T47D (cell line): Measurements from ENCODE around the gene CYP3A7.
"Not testable (repeated sequence)": the region's sequence is repeated elsewhere in the genome, so short reads cannot be mapped to it uniquely, and the experiment has no call there.

Experiments
- DNase-seq, 2 experiments: peaks; one replicate each; pipeline versions ENCODE4 v3.0.0 to v3.0.0-alpha.2; 2011 to 2012; ENCODE audit warnings: low read depth in 1 of 2, low spot score in 1 of 2
- JUND ChIP-seq: IDR thresholded peaks from 2 replicates; pipeline ENCODE4 v1.6.1; 2012; ENCODE audit warnings: low read depth
- in situ Hi-C: cut with HindIII; loops from 2 replicates; pipeline ENCODE4 v1.10.0; 2016; ENCODE audit warnings: low sequenced_read_pairs, low pct_unique_long_range_greater_than_20kb

The CYP3A7 gene

DNA sequence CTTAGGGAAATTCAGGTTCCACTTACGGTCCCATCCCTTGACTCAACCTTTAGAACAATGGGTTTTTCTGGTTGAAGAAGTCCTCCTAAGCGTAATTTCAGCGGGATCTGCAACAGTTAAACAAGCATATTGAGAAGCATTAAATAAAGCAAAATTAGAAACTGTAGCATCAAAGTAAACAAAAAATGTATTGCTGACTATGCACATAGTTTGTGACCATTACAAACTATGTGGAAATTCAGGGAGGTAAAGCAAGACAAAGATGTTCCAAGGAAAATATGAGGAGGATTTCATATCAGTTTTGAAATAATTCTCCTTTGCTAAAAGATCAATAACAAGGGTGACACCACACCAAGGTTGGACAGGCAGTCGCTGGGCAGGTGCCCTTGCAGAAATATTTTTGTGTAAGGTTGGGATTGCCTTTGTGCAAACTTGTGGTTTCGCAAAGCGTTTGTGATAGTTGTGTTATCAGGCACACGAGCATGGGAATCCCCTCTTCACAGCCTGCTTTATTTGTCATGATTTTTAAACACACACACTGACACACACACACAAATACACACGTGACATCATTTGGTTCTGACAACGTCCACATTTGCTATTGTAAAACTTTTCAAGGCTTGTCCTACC is 49.8 kb downstream of the CYP3A7 start:
- TF ChIP-seq JUND = no peak
- in situ Hi-C loops = no loop called here
- no peak for DNase-seq

DNA sequence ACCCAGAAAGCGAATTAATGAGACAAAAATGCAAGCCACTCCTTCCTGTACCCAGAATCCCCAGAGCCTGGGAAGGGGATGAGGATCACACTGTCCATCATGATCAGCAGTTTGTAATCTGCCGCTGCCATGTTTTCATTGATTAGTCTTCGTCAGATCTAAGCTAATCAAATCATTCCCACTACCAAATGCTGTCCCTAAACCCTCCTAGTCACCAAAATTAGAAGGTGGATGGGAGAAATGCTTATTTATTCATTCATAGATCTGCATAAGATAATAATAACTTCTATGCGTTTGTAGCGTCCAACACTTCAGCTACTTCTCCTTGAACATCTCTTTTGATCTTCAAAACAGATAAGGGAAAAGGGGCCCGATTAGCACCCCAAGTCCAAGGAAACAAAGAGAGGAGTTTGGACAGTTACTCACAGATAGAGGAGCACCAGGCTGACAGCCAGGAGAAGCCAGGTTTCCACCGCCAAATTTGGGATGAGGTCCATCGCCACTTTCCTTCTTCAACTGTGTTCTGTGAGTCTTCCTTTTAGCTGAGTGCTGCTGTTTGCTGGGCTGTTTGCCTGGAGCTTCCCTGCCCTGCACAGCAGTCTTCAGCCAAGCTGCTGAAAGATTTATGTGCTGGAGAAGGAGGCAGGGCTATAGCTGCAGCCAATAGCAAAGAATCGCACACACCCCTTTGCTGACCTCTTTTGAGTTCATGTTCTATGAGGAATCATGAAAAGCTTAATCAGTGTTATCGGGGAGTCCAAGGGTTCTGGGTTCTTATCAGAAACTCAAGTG is 55.4 kb downstream of the CYP3A7 start, which contains the start of gene CYP3A5:
Gene CYP3A5, minus strand, starts transcription at position 597 of the 792 bp plus-strand sequence. Its CDS starts 100 bp downstream, at position 497.
- no peak for TF ChIP-seq JUND
- in situ Hi-C loops = no loop called here
- peak in 1 of 2 experiments; percentile 9 for DNase-seq

DNA sequence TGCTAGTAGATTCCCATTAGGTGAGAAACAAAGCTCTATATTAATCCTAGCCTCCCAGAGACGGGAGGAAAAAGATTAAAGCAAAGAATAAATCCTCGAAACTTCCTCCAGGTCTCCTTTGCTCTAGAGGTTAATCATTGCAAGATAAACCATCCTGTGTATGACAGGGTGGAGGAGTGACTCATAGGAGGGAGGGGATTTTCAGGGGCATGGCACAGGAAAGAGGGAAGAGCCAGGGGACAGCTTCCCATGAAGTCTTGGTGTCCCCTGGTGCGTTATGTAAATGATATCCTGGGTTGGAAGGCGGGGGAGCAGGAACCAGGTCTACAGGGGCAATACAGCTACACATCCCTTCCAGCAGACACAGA is 56.0 kb downstream of the CYP3A7 start:
- in situ Hi-C loops = no loop called here
- no peak for DNase-seq

DNA sequence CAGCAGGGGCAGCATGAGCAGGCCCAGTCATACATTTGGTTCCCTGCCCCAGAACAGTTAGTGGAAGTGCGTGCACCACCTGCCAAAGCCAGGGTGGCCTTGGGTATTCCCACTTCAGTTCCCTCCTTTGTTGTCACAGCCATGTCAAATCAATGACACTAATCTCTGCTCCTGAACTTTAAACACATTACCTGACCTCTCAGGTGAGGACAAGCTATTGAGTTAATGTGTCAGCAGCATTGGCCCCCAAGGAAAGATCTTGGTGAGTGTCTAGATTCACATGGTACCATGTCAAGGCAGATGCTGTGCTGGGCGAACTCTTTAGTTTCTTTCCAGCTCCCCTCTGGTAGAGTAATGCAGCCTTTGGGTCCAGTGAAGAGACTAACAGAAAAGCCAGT is 57.3 kb downstream of the CYP3A7 start:
- DNase-seq = no peak
- in situ Hi-C loops = no loop called here
- TF ChIP-seq JUND = no peak

More for the DNA sequence above, 56.0 kb downstream of the CYP3A7 start:
- TF ChIP-seq JUND = no peak

DNA sequence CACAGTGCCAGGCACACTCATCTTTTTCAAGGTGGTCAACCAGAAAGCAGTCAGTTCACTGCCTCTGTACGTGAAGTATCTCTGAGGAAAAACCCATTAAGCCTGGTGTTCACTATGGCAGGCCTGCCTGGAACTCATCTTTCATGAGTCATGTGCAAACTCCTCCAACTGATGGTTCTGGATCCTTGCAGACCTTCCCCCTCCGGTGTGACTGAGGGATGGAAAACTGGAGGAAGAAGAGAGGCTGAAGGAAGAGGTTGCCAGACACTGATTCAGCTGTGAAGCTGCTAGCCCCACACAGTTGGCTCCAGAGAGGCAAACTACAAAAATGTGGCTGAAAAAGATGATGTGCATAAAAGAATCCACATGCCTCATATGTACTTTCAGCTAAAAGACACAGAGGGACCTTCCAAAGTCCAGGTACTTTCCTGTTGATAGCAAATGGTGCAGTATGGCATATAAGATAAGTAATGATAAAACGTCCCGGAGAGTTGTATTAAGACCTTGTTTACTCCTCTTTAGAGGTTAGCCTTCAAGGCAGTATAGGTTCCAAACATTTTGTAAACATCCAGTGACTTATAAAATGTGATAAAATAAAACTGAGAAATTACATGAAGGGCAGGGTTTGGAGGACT is 57.9 kb downstream of the CYP3A7 start:
- no peak for DNase-seq
- in situ Hi-C loops = no loop called here
- TF ChIP-seq JUND = no peak

DNA sequence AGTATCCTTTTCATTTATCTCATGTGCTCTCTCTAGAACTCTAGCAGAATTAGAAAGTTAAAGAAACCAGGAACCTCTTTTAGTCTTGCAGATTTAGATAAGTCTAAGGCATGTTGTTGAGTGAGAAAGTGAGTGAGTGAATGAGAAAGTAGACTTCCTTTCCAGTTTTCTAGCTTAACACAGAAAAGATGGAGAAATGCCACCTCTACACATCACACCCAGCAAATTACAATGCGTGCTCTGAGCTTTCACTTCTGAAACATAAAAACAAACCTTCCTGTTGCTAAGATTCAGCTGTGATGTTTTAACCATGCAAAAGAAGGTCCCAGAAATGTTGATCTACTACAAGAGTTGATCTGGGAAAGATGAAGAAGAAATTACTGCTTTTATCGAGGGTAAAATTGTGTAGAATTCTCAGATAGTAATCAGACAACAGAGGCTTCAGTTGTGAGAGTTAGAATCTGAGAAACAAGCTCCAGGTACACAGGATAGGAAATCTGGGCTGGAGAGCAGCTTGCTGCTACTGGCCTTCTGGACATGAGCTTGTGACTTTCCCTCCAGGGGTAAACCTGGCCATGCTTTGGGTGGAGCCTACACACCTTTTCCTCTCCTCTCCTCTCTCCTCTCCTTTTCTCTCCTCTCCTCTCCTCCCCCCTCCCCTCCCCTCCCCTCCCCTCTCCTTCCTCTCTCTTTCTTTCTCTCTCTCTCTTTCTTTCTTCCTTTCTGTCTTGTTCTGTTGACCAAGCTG is 59.8 kb downstream of the CYP3A7 start:
- in situ Hi-C loops = no loop called here
- no peak for TF ChIP-seq JUND
- no peak for DNase-seq

DNA sequence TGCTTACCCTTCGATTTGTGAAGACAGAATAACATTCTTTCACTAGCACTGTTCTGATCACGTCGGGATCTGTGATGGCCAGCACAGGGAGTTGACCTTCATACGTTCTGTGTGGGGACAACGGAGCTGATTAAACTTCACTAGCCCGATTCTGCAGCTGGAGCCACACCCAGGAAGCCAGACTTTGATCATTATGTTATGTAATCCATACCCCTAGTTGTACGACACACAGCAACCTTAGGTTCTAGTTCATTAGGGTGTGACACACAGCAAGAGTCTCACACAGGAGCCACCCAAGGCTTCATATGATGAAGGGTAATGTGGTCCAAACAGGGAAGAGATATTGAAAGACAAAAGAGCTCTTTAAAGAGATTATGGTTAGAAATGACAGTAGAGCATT is 62.4 kb downstream of the CYP3A7 start:
- no peak for TF ChIP-seq JUND
- DNase-seq = no peak
- in situ Hi-C loops = no loop called here

DNA sequence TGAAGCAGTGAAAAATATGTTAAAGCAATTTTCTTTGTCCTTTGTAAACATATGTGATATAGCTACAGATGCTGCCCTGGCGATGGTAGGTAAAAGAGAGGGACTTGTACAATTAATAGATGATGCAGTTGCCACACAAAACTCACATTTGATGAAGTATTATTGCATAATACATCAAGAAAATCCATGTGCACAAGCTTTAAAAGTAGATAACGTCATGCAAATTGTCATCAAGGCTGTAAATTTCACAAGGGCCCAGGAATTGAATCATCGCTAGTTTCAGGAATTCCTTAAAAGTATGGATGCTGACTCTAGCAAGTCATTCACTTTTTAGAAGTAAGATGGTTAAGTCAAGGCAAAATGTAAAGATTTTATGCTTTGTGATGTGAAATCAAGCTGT is 65.2 kb downstream of the CYP3A7 start:
- in situ Hi-C loops = no loop called here
- no peak for DNase-seq
- no peak for TF ChIP-seq JUND

DNA sequence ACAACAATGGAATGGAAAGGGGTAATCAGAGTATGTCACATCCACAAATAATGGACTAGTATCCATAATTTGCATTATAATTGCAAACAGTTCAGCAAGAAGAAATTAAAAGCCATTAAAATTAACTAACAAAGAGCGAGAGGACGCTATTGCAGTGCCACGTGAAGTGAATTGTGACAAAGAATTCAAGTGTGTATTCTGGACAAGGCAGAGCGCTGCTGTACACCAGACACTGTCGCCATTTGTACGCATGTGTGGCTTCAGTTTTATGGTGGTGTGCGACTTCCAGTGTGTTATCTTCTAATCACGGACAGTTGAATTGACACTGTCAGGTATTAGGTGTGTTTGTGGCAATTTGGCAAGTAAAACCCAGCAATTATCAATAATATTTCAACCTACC is 66.5 kb downstream of the CYP3A7 start:
- in situ Hi-C loops = no loop called here
- no peak for TF ChIP-seq JUND
- no peak for DNase-seq

DNA sequence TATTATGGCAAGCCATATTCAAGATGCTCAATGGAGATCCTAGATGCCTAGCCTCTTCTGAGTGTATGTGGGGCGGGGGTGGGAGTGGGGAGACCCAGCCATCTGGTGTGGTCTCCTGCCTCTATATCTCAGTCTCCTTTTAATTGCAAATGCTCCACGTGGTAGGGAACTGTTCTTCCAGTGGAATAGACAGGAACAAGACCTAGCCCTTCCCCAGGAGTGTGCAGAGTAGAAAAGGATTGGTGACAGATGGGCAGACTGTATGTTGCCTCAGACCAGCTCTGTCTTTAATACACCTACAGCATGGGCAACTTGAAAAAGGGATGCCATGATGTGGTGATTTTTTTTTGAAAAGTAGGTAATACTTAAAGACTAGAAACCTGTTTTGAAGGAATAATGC is 67.8 kb downstream of the CYP3A7 start:
- no peak for TF ChIP-seq JUND
- in situ Hi-C loops = no loop called here
- no peak for DNase-seq

DNA sequence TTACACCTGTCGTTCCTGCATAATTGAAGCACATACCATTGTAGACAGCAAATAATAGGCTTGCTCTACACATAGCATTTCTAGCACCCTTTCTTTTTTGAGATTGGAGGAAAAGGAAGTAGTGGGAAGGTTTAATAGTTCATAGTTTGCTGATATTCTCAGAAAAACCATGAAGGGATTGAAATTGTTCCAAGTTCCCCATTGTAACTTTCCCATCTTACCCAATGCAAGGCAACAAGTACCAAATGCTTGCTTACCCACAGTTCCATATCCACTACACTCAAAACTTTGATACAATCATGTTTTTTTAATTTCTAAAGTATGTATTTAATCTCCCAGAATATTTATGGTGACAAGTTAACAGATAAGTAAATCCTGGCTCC is 69.0 kb downstream of the CYP3A7 start:
- DNase-seq = no peak
- no peak for TF ChIP-seq JUND
- in situ Hi-C loops = no loop called here

DNA sequence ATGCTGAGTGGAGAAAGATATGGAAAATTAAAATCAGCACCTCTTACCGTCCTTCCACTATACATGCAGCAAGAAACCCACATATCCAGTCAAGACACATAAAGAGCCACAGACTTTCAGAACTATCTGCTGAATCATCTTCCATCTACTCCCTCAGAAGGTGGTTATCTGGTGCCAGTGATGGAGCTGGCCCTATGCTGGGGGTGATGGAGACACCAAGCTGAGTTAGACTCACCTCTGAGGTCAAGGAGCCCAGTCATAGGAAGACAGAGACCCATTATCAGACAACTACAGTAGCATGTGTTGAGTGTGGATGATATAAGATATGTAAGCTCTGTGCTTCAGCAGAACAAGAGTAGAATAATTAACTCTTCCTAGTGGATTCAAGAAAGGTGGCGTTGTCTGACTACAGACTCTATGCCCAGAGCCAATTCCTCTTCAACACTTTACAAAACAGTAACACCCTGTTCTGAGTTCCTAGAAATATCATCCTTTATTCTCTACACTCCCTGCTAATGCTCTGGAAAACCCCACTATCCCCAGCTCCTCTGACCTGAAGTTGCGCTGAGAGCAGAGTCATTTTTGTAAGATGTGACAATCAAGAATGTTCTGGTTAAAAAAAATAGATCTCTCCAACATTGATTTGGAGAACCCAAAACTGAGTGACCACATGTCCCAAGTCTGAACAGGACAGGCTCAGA is 69.5 kb downstream of the CYP3A7 start:
- TF ChIP-seq JUND = no peak
- in situ Hi-C loops = no loop called here
- no peak for DNase-seq

DNA sequence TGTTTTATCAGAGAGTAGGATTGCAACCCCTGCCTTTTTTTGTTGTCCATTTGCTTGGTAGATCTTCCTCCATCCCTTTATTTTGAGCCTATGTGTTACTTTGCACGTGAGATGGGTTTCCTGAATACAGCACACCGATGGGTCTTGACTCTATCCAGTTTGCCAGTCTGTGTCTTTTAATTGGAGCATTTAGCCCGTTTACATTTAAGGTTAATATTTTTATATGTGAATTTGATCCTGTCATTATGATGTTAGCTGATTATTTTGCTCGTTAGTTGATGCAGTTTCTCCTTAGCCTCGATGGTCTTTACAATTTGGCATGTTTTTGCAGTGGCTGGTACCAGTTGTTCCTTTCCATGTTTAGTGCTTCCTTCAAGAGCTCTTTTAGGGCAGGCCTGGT is 77.1 kb downstream of the CYP3A7 start:
- in situ Hi-C loops, DNase-seq: not testable (repeated sequence)
